ENCODE data around the gene COPS8.

DNA sequence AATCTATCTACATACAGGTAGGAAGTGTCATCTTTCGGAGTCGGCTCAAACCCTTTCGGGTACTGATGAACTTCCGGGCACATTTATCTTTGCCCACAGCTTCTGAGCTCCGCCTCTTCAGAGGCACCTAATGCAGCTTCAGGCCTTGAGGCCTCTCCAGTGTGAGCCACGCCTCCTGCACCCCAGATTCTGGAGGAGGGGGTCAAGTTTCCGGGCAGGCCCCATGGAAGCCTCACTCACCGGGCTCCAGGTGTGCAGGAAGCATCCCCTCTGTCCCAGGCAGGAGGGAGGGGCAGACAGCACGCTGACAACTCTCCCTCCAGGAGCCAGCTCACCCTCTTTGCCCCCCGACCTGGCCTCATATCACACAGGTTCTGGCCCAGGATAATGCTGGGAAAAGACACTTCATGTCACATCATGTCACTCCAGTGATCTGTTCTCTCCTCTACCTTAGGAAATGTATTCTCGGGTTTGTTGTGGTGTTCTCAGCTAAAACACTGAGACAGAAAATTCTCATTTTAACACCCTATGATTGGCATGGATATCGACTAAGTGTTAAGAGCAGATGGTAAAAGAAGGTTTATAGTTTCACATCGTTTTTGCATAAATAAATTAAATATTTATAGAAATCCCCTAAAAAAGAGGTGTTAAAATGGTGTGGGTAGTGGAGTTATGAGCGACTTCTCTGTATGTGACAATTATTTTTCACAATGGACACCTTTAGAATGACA is 46.2 kb upstream of the COPS8 start:
- TF ChIP-seq POLR2AphosphoS5 (IDR thresholded peaks at IDR 0.05; ENCODE audit: borderline replicate concordance, low read depth, low read length) (no peak), EZH2 (IDR thresholded peaks at IDR 0.05) (no peak)
